Measurements from ENCODE around the gene THRAP3.

DNA sequence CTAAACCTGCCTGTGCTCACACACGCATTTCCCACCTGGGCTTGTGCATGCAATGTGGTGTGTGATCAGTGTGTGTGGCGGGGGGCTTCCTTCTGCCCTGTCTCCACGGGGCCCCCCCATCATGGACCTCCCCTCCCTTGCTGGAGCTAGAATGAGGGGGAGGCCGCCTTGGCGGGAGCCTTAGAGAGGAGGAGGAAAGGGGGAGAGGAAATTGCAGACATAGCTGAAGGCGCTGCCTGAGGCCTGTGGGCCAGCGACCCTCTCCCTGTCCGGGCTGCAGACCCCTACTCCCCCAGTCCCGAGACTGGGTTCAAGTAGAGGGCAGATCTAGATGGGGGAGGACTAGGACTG is 100.1 kb downstream of the THRAP3 start:
- TF ChIP-seq CREB1 (CRISPR knock-in tag; IDR thresholded peaks at IDR 0.05) = no peak
- TF ChIP-seq CTCF (IDR thresholded peaks at IDR 0.05) = no peak
- TF ChIP-seq ZNF317 (CRISPR knock-in tag; IDR thresholded peaks at IDR 0.05; ENCODE audit: borderline replicate concordance, low read depth) = no peak
- TF ChIP-seq, protein P1, sequence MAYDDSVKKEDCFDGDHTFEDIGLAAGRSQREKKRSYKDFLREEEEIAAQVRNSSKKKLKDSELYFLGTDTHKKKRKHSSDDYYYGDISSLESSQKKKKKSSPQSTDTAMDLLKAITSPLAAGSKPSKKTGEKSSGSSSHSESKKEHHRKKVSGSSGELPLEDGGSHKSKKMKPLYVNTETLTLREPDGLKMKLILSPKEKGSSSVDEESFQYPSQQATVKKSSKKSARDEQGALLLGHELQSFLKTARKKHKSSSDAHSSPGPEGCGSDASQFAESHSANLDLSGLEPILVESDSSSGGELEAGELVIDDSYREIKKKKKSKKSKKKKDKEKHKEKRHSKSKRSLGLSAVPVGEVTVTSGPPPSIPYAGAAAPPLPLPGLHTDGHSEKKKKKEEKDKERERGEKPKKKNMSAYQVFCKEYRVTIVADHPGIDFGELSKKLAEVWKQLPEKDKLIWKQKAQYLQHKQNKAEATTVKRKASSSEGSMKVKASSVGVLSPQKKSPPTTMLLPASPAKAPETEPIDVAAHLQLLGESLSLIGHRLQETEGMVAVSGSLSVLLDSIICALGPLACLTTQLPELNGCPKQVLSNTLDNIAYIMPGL (CRISPR knock-in tag; IDR thresholded peaks at IDR 0.05) = no peak
- TF ChIP-seq NFYB (CRISPR knock-in tag; conservative IDR thresholded peaks at IDR 0.05; ENCODE audit: low read depth) = no peak
- no peak for TF ChIP-seq IRF1 (CRISPR knock-in tag; IDR thresholded peaks at IDR 0.05)
- no peak for TF ChIP-seq JAZF1 (CRISPR knock-in tag; IDR thresholded peaks at IDR 0.05)
- TF ChIP-seq, protein P2, sequence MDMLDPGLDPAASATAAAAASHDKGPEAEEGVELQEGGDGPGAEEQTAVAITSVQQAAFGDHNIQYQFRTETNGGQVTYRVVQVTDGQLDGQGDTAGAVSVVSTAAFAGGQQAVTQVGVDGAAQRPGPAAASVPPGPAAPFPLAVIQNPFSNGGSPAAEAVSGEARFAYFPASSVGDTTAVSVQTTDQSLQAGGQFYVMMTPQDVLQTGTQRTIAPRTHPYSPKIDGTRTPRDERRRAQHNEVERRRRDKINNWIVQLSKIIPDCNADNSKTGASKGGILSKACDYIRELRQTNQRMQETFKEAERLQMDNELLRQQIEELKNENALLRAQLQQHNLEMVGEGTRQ (CRISPR knock-in tag; IDR thresholded peaks at IDR 0.05) = no peak
- no peak for TF ChIP-seq ZNF512 (CRISPR knock-in tag; IDR thresholded peaks at IDR 0.05; ENCODE audit: borderline replicate concordance)
- TF ChIP-seq TP53 (CRISPR knock-in tag; IDR thresholded peaks at IDR 0.05) = no peak
- TF ChIP-seq, protein P3, sequence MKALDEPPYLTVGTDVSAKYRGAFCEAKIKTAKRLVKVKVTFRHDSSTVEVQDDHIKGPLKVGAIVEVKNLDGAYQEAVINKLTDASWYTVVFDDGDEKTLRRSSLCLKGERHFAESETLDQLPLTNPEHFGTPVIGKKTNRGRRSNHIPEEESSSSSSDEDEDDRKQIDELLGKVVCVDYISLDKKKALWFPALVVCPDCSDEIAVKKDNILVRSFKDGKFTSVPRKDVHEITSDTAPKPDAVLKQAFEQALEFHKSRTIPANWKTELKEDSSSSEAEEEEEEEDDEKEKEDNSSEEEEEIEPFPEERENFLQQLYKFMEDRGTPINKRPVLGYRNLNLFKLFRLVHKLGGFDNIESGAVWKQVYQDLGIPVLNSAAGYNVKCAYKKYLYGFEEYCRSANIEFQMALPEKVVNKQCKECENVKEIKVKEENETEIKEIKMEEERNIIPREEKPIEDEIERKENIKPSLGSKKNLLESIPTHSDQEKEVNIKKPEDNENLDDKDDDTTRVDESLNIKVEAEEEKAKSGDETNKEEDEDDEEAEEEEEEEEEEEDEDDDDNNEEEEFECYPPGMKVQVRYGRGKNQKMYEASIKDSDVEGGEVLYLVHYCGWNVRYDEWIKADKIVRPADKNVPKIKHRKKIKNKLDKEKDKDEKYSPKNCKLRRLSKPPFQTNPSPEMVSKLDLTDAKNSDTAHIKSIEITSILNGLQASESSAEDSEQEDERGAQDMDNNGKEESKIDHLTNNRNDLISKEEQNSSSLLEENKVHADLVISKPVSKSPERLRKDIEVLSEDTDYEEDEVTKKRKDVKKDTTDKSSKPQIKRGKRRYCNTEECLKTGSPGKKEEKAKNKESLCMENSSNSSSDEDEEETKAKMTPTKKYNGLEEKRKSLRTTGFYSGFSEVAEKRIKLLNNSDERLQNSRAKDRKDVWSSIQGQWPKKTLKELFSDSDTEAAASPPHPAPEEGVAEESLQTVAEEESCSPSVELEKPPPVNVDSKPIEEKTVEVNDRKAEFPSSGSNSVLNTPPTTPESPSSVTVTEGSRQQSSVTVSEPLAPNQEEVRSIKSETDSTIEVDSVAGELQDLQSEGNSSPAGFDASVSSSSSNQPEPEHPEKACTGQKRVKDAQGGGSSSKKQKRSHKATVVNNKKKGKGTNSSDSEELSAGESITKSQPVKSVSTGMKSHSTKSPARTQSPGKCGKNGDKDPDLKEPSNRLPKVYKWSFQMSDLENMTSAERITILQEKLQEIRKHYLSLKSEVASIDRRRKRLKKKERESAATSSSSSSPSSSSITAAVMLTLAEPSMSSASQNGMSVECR (CRISPR knock-in tag; IDR thresholded peaks at IDR 0.05; ENCODE audit: borderline replicate concordance) = no peak
- no peak for TF ChIP-seq NR2C2 (CRISPR knock-in tag; IDR thresholded peaks at IDR 0.05)
- TF ChIP-seq, protein P4, sequence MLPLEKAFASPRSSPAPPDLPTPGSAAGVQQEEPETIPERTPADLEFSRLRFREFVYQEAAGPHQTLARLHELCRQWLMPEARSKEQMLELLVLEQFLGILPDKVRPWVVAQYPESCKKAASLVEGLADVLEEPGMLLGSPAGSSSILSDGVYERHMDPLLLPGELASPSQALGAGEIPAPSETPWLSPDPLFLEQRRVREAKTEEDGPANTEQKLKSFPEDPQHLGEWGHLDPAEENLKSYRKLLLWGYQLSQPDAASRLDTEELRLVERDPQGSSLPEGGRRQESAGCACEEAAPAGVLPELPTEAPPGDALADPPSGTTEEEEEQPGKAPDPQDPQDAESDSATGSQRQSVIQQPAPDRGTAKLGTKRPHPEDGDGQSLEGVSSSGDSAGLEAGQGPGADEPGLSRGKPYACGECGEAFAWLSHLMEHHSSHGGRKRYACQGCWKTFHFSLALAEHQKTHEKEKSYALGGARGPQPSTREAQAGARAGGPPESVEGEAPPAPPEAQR (CRISPR knock-in tag; IDR thresholded peaks at IDR 0.05) = no peak
- TF ChIP-seq TCF7 (CRISPR knock-in tag; IDR thresholded peaks at IDR 0.05; ENCODE audit: low read depth) = no peak
